Right lobe of liver (tissue), 6 donors: ENCODE measurements around the gene REXO1. TPM values are rescaled to one million over a fixed set of nuclear protein-coding genes. Genes with fewer than 3 reads are reported as not detected.

ENCODE experiments used
- ATAC-seq, 4 donors: fragments of 200-7000 bp; cut with Tn5 transposase; one replicate each; pipeline ENCODE4 v1.9.1; 2020; ENCODE audit warnings: mild to moderate bottlenecking in 4 of 4, moderate library complexity in 4 of 4
- DNase-seq, 3 donors: peaks; one replicate each; pipeline ENCODE4 v3.0.0-alpha.2; 2020
- H3K27ac ChIP-seq, 3 donors: fragments of 200-600 bp; one replicate each; pipeline ENCODE4 v1.8.0; 2022
- H3K27me3 ChIP-seq, 2 donors: fragments of 200-600 bp; one replicate each; pipeline ENCODE4 v1.8.0; 2022
- H3K36me3 ChIP-seq, 4 donors: fragments of 200-600 bp; sonication (generic) in 1 of 4; one replicate each; pipeline versions ENCODE4 v1.5.1 to v1.8.0; 2017 to 2022; ENCODE audit warnings: control low read depth in 1 of 4
- H3K4me1 ChIP-seq, 4 donors: fragments of 200-600 bp; sonication (generic) in 1 of 4; one replicate each; pipeline versions ENCODE4 v1.5.1 to v1.8.0; 2017 to 2022; ENCODE audit warnings: control low read depth in 1 of 4
- H3K4me3 ChIP-seq, 3 donors: fragments of 200-600 bp; one replicate each; pipeline ENCODE4 v1.8.0; 2022
- H3K9me3 ChIP-seq, 4 donors: fragments of 200-600 bp; sonication (generic) in 1 of 4; one replicate each; pipeline versions ENCODE4 v1.5.1 to v1.8.0; 2017 to 2022; ENCODE audit warnings: control low read depth in 1 of 4
- CTCF ChIP-seq, 4 donors: fragments of 200-600 bp in 3 of 4; fragments of 450-650 bp in 1 of 4; IDR thresholded peaks; one replicate each; pipeline versions ENCODE4 v1.5.1 to v1.8.0; 2016 to 2022; ENCODE audit warnings: antibody characterized with exemption in 4 of 4, mild to moderate bottlenecking in 2 of 4
- POLR2A ChIP-seq: fragments of 450-650 bp; IDR thresholded peaks from one replicate; pipeline ENCODE4 v1.6.1; 2017; ENCODE audit warnings: antibody characterized with exemption, mild to moderate bottlenecking
- WGBS: methylation state at CpG from one replicate; pipeline ENCODE4 v1.1.6; 2018; ENCODE audit warnings: low coverage, low lambda C conversion rate; ENCODE audit not compliant: insufficient coverage; ENCODE audit errors: missing lambda C conversion rate; 5-methylcytosine and 5-hydroxymethylcytosine counted together
- intact Hi-C, 2 donors: fragments of 100-400 bp; cut with DNase I; formaldehyde crosslinking; loops; one replicate each; pipeline versions ENCODE4 v1.11.2 to v1.14.1; 2022
- total RNA-seq, 6 experiments: library from RNA; depleted of rRNA in 2 of 6; stranded (reverse); fragments of >200 nt in 2 of 6; fragmentation: NEBNext Ultra II Directional in 3 of 6; extraction: Animal tissue kit (Norgen Biotek cat#: 25700) in 3 of 6; gene quantifications; one replicate each; pipeline versions ENCODE4 v1.1.0 to v1.2.4, GENCODE V29; 2016 to 2023
- donor health status: DM: no; HTN: yes; CAD: no.
- donor health status: DM: no; HTN: no; CAD: no.
- donor health status: DM: no; HTN: no; CAD: no.
- donor health status: DM: no; HTN: yes; CAD: no.
- donor health status: DM: no; HTN: yes; CAD: no.

The REXO1 gene
- total RNA-seq, 6 experiments from 2014 or later: 8.0 to 17.7 (median 12.6) TPM

GRCh38 chr19:1808395-1808731 lies 39.9 kb downstream of the REXO1 start:
- no peaks in the 10 kb centered on the region for H3K9me3 ChIP-seq
- H3K4me3 ChIP-seq: no peak overlapping the region
- H3K27me3 ChIP-seq: no peaks in the 10 kb centered on the region
- no CpG with 5 or more reads among the region's 2 CpGs for whole genome bisulfite sequencing
- H3K4me1 ChIP-seq: peaks cover 0 to 6% (median 0%) of the 10 kb centered on the region in 4 donors
- no peak overlapping the region for H3K27ac ChIP-seq
- H3K36me3 ChIP-seq: no peaks in the 10 kb centered on the region
- intact Hi-C loops: no loop called here
- DNase-seq (no peak), ATAC-seq (no peak)
- no peak for TF ChIP-seq CTCF (IDR thresholded peaks at IDR 0.05)
- no peak for TF ChIP-seq POLR2A

- WGBS: 83% methylated on average over 6 of the region's 30 CpGs
- Histone ChIP-seq H3K4me1 (peaks cover 0 to under 1% (median 0%) of the 10 kb centered on the region in 4 donors), H3K9me3 (no peaks in the 10 kb centered on the region), H3K27me3 (no peaks in the 10 kb centered on the region), H3K27ac (no peak overlapping the region), H3K4me3 (no peak overlapping the region), H3K36me3 (no peaks in the 10 kb centered on the region)
- TF ChIP-seq POLR2A (no peak), CTCF (IDR thresholded peaks at IDR 0.05) (no peak)
- intact Hi-C loops: no loop called here
- DNase-seq: no peak
- no peak for ATAC-seq
Measured at GRCh38 chr19:1807695-1808394, 40.4 kb downstream of the REXO1 start.

DNA sequence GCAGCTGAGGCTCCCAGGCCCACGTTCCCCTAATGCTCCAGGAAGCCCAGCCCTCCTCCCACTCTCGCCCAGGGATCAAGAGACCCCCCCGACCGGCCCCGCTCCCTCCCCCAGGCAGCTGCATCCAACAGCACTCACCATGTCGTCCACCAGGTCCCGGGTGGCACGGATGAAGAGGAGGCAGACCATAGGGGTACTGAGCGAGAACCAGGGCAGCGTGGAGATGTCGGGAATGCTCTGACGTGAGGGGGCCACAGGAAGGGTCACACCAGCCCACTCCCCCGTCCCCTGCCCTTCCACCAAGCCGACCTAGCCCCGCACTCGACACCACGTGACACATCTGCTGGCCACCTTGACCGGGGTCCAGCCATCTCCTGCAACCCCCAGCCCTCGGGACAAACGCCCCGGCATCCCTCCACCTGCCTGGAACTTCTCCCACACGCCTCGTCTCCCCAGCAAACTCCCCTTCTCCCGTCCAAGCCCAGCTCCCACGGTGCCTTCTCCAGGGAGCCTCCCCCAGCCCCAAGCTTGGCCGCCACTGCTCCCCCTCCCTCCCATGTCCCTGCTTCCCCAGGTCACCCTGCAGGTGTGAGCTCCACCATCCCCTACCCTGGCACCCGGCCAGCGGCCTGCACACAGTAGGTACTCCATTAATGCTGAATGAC lies 41.1 kb downstream of the REXO1 start:
- DNase-seq (no peak), ATAC-seq (no peak)
- Histone ChIP-seq H3K4me3 (no peak overlapping the region), H3K9me3 (no peaks in the 10 kb centered on the region), H3K27me3 (no peaks in the 10 kb centered on the region), H3K4me1 (no peaks in the 10 kb centered on the region), H3K27ac (no peak overlapping the region), H3K36me3 (no peaks in the 10 kb centered on the region)
- TF ChIP-seq POLR2A (no peak), CTCF (IDR thresholded peaks at IDR 0.05) (no peak)
- intact Hi-C loops: no loop called here
- 70% methylated on average over 10 of the region's 28 CpGs for WGBS

DNA sequence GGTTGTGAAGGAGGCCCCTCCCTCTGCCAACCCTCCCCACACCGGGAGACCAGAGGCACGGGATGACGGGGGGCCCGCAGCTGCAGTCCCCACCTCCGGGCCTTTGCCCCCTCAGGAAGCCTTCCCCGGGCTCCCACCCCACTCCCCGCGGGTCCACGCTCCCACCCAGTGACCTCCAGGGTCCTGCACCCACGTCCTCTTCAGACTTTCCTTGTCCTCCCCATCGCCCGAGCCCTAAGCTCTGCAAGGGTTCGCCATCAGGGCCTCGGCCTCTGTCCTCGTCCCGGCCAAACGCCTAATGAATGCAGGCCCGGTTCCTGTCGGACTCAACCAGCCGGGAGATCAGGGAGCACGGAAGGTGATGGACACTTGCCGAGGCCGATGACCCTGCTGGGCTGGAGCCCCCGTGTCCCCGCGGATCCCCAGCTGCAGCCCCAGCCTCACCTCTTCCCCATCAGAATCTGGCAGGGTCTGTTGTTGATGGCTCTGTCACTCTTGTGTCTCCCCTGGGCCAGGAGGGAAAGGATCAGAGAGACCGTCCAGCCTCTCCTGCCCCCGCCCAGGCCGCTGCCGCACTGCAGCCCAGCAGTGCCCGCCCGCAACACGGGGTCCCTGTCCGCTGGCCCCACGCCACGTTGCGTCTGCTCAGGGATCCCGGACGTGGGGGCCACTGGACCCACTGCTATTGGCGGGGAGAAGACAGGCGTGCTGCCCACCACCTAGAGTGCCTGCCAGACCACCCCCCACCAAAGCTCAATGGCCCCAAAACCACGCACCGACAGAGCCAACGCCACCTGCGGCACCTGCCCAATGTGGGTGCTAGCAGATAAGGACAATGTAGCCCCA lies 41.9 kb downstream of the REXO1 start:
- H3K27ac ChIP-seq: no peak overlapping the region
- WGBS: 60% methylated on average over 12 of the region's 45 CpGs
- DNase-seq (peak in 1 of 3 donors; percentile 46), ATAC-seq (no peak)
- H3K27me3 ChIP-seq: no peaks in the 10 kb centered on the region
- TF ChIP-seq POLR2A (no peak), CTCF (IDR thresholded peaks at IDR 0.05) (no peak)
- H3K36me3 ChIP-seq: no peaks in the 10 kb centered on the region
- no peak overlapping the region for H3K4me3 ChIP-seq
- H3K4me1 ChIP-seq: no peaks in the 10 kb centered on the region
- no peaks in the 10 kb centered on the region for H3K9me3 ChIP-seq
- intact Hi-C loops: no loop called here
